Sigmoid colon (tissue), 4 donors: ENCODE results near the gene TRMT1.

Experiments used
- CTCF ChIP-seq, 4 experiments: fragments of 450-650 bp in 3 of 4; fragments of 200-600 bp in 1 of 4; IDR thresholded peaks; one replicate each; pipeline ENCODE4 v1.5.1; 2016 to 2019; ENCODE audit warnings: antibody characterized with exemption in 4 of 4, mild to moderate bottlenecking in 3 of 4, moderate library complexity in 2 of 4
- POLR2AphosphoS5 ChIP-seq, 4 donors: sonication (generic); formaldehyde crosslinking; IDR thresholded peaks; one replicate each; pipeline ENCODE4 v1.6.1; 2017; ENCODE audit warnings: antibody characterized with exemption in 4 of 4

- TF ChIP-seq POLR2AphosphoS5 (IDR thresholded peaks at IDR 0.05) = peak; percentile 23 to 77 (median 68)
- no peak for TF ChIP-seq CTCF (IDR thresholded peaks at IDR 0.05)
These were observed 17.2 kb downstream of the TRMT1 start for GRCh38 chr19:13099073-13099999.
